PC-9 (cell line): ENCODE measurements around the gene AMY1A. TPM values are rescaled to one million over a fixed set of nuclear protein-coding genes. Genes with fewer than 3 reads are reported as not detected.
"Not testable (repeated sequence)": the region's sequence is repeated elsewhere in the genome, so short reads cannot be mapped to it uniquely, and the experiment has no call there.

Experiments used
- BruUV-seq: library from RNA; stranded (reverse); fragments of 400-500 nt; replicated peaks from 2 replicates; lab custom pipeline; 2021; lab: Mats Ljungman, UMichigan
- CTCF ChIA-PET: fragments of 300-600 bp; sonication (Branson Sonifier 250); formaldehyde crosslinking; loops from one replicate; lab custom pipeline; 2022; ENCODE audit warnings: antibody characterized with exemption; lab: Charles Lee
- POLR2A ChIA-PET: fragments of 300-600 bp; sonication (Branson Sonifier 250); formaldehyde crosslinking; loops from one replicate; lab custom pipeline; 2022; ENCODE audit warnings: antibody characterized with exemption; ENCODE audit not compliant: unreplicated experiment; lab: Charles Lee
- DNase-seq, 2 experiments: peaks; one replicate each; pipeline versions ENCODE4 v3.0.0 to v3.0.0-alpha.2; 2015 to 2022; ENCODE audit warnings: mixed read lengths in 1 of 2
- H2AFZ ChIP-seq: fragments of 200-600 bp; sonication (generic); 2 replicates; pipeline ENCODE4 v1.8.1; 2017; ENCODE audit warnings: antibody characterized with exemption
- H3F3A ChIP-seq: fragments of 200-600 bp; sonication (generic); 2 replicates; pipeline ENCODE4 v1.8.1; 2017; ENCODE audit warnings: antibody characterized with exemption, mild to moderate bottlenecking, low read depth; ENCODE audit not compliant: insufficient read depth
- H3K27ac ChIP-seq: fragments of 200-600 bp; sonication (generic); 2 replicates; pipeline ENCODE4 v1.6.1; 2016; ENCODE audit warnings: mixed run types
- H3K27me3 ChIP-seq: fragments of 200-600 bp; sonication (generic); 2 replicates; pipeline ENCODE4 v1.6.1; 2016; ENCODE audit warnings: low read depth, mixed run types; ENCODE audit not compliant: insufficient read depth
- H3K36me3 ChIP-seq: fragments of 200-600 bp; sonication (generic); 2 replicates; pipeline ENCODE4 v1.6.1; 2016; ENCODE audit warnings: low read depth, mixed run types
- H3K4me1 ChIP-seq: fragments of 200-600 bp; sonication (generic); replicated peaks from 2 replicates; pipeline ENCODE4 v1.6.1; 2016; ENCODE audit warnings: mixed run types; ENCODE audit not compliant: insufficient read depth
- H3K4me2 ChIP-seq: fragments of 200-600 bp; sonication (generic); 2 replicates; pipeline ENCODE4 v1.6.1; 2017; ENCODE audit warnings: mixed run types
- H3K4me3 ChIP-seq: fragments of 200-600 bp; sonication (generic); 2 replicates; pipeline ENCODE4 v1.6.1; 2016; ENCODE audit warnings: mixed run types
- H3K79me2 ChIP-seq: fragments of 200-600 bp; sonication (generic); 2 replicates; pipeline ENCODE4 v1.6.1; 2017; ENCODE audit warnings: low read depth, mixed run types
- H3K9me2 ChIP-seq: fragments of 200-600 bp; sonication (generic); 2 replicates; pipeline ENCODE4 v1.8.1; 2017; ENCODE audit warnings: mild to moderate bottlenecking; ENCODE audit not compliant: insufficient read depth
- H3K9me3 ChIP-seq: fragments of 200-600 bp; sonication (generic); 2 replicates; pipeline ENCODE4 v1.8.1; 2016; ENCODE audit warnings: low read depth; ENCODE audit not compliant: insufficient read depth
- H4K20me1 ChIP-seq: fragments of 200-600 bp; sonication (generic); 2 replicates; pipeline ENCODE4 v1.8.1; 2017; ENCODE audit not compliant: insufficient read depth
- intact Hi-C: fragments of 100-400 bp; cut with micrococcal nuclease; formaldehyde crosslinking; loops from one replicate; pipeline ENCODE4 v1.10.0; 2022; ENCODE audit not compliant: unreplicated experiment
- total RNA-seq: library from RNA; stranded (reverse); gene quantifications from 2 replicates; pipeline ENCODE4 v1.2.3, GENCODE V29; 2021

Gene AMY1A
- total RNA-seq, 1 experiment from 2014 or later, result not detected

- CTCF ChIA-PET, H2AFZ ChIP-seq, H3F3A ChIP-seq, intact Hi-C loops, BruUV-seq, H3K36me3 ChIP-seq, H3K4me1 ChIP-seq, H3K27ac ChIP-seq, H3K9me2 ChIP-seq, H3K4me3 ChIP-seq, H3K9me3 ChIP-seq, H4K20me1 ChIP-seq, DNase-seq, H3K4me2 ChIP-seq, H3K27me3 ChIP-seq, POLR2A ChIA-PET, H3K79me2 ChIP-seq: not testable (repeated sequence)
These were observed 45.7 kb downstream of the AMY1A start for GRCh38 chr1:103701256-103701655.

DNA sequence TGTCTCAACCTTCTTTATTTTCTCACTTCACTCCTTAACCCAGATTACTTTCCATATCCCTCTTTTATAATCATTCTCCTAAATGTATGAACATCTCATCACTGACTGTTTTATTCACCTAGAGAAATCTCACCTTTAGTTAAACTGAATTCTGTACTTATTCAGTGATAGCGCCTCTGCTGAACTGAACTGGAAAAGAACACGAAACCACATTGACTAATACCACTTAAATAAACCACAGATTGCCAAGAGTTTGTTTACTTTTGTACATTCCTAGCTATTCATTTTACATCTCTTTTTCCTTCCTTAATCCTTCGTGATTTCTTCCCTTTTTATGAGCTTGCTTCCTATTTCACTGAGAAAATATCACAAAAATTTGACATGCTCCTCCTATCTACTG, 52.1 kb downstream of the AMY1A start:
- POLR2A ChIA-PET, H3K4me1 ChIP-seq, H3K79me2 ChIP-seq, BruUV-seq, intact Hi-C loops, H3K9me2 ChIP-seq, H4K20me1 ChIP-seq, H3K4me3 ChIP-seq, H3F3A ChIP-seq, H3K4me2 ChIP-seq, H3K9me3 ChIP-seq, H2AFZ ChIP-seq, H3K27me3 ChIP-seq, CTCF ChIA-PET, H3K27ac ChIP-seq, DNase-seq, H3K36me3 ChIP-seq: not testable (repeated sequence)

DNA sequence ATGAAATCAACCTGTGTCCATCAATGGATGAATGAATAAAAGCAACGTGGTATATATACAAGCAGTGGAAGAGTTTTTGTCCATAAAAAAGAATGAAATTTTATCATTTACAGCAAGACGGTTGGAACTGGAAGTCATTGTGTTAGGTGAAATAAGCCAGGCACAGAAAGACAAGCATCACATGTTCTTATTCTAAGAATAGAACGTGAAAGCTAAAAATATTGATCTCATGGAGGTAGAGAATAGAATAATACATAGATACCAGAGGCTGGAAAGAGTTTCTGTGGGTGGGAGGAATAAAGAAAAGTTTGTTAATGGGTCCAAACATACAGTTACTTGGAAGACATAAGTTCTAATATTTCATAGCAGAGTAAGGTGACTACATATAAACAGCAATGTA, 54.8 kb downstream of the AMY1A start:
- POLR2A ChIA-PET, H4K20me1 ChIP-seq, H3K4me1 ChIP-seq, BruUV-seq, H2AFZ ChIP-seq, H3F3A ChIP-seq, H3K4me3 ChIP-seq, H3K9me2 ChIP-seq, H3K9me3 ChIP-seq, intact Hi-C loops, H3K27me3 ChIP-seq, H3K4me2 ChIP-seq, H3K79me2 ChIP-seq, H3K27ac ChIP-seq, H3K36me3 ChIP-seq, CTCF ChIA-PET, DNase-seq: not testable (repeated sequence)

Other genes starting within 250 kb of the AMY1A start
- 13.4 and 17.0 TPM in 2 replicates for gene RNPC3, start 130.1 kb upstream of the AMY1A start, total RNA-seq
- 0.11 and 0.95 TPM in 2 replicates for gene AMY2B, start 84.2 kb upstream of the AMY1A start, total RNA-seq
- gene AMY2A, start 38.3 kb upstream of the AMY1A start, total RNA-seq, result not detected in 2 replicates
- not detected in 2 replicates for gene AMY1B, start 40.5 kb downstream of the AMY1A start, total RNA-seq
- not detected in 2 replicates for gene AMY1C, start 94.1 kb downstream of the AMY1A start, total RNA-seq